H9 (cell line): ENCODE results near the gene PLIN4. TPM values are rescaled to one million over a fixed set of nuclear protein-coding genes. Genes with fewer than 3 reads are reported as not detected.

ENCODE experiments used
- DNase-seq: peaks from one replicate; pipeline ENCODE4 v3.0.0-alpha.2; 2017
- H2AFZ ChIP-seq: one replicate; pipeline ENCODE4 v1.6.1; 2013; ENCODE audit warnings: mild to moderate bottlenecking, low read length, control low read depth, moderate library complexity
- H2AK5ac ChIP-seq: 2 replicates; pipeline ENCODE4 v1.6.1; 2013; ENCODE audit warnings: low read length, control low read depth, mixed read lengths; ENCODE audit not compliant: insufficient read length
- H2BK120ac ChIP-seq: one replicate; pipeline ENCODE4 v1.6.1; 2013; ENCODE audit warnings: low read depth, mild to moderate bottlenecking, low read length, control low read depth, inconsistent platforms; ENCODE audit not compliant: poor library complexity, severe bottlenecking
- H2BK12ac ChIP-seq: 2 replicates; pipeline ENCODE4 v1.6.1; 2013; ENCODE audit warnings: low read length, control low read depth, mixed read lengths, low read depth; ENCODE audit not compliant: insufficient read length
- H2BK15ac ChIP-seq: 2 replicates; pipeline ENCODE4 v1.6.1; 2013; ENCODE audit warnings: low read depth, low read length, control low read depth
- H2BK20ac ChIP-seq: one replicate; pipeline ENCODE4 v1.6.1; 2013; ENCODE audit warnings: low read depth, mild to moderate bottlenecking, low read length, control low read depth, inconsistent platforms; ENCODE audit not compliant: poor library complexity, severe bottlenecking
- H2BK5ac ChIP-seq: 2 replicates; pipeline ENCODE4 v1.6.1; 2013; ENCODE audit warnings: low read length, control low read depth, mixed read lengths; ENCODE audit not compliant: insufficient read length
- H3K14ac ChIP-seq: 2 replicates; pipeline ENCODE4 v1.6.1; 2013; ENCODE audit warnings: low read length, control low read depth; ENCODE audit not compliant: insufficient read depth
- H3K18ac ChIP-seq: 2 replicates; pipeline ENCODE4 v1.6.1; 2013; ENCODE audit warnings: low read depth, mild to moderate bottlenecking, mixed read lengths, low read length, control low read depth; ENCODE audit not compliant: insufficient read length
- H3K23ac ChIP-seq: 2 replicates; pipeline ENCODE4 v1.6.1; 2013; ENCODE audit warnings: low read length, control low read depth, mixed read lengths, low read depth; ENCODE audit not compliant: insufficient read length
- H3K23me2 ChIP-seq: 2 replicates; pipeline ENCODE4 v1.6.1; 2013; ENCODE audit warnings: low read depth, mild to moderate bottlenecking, mixed read lengths, low read length, control low read depth; ENCODE audit not compliant: insufficient read length, poor library complexity, severe bottlenecking
- H3K27ac ChIP-seq: 2 replicates; pipeline ENCODE4 v1.5.1; 2013; ENCODE audit warnings: low read length, control low read depth, mixed read lengths, low read depth; ENCODE audit not compliant: insufficient read length
- H3K27me3 ChIP-seq: 2 replicates; pipeline ENCODE4 v1.6.1; 2013; ENCODE audit warnings: low read length, control low read depth, inconsistent platforms; ENCODE audit not compliant: insufficient read depth
- H3K4ac ChIP-seq: 2 replicates; pipeline ENCODE4 v1.6.1; 2013; ENCODE audit warnings: low read depth, mild to moderate bottlenecking, control low read depth, inconsistent platforms, low read length, moderate library complexity
- H3K4me1 ChIP-seq: 2 replicates; pipeline ENCODE4 v1.6.1; 2013; ENCODE audit warnings: low read length, control low read depth, inconsistent platforms; ENCODE audit not compliant: insufficient read depth
- H3K4me2 ChIP-seq: 2 replicates; pipeline ENCODE4 v1.6.1; 2013; ENCODE audit warnings: low read length, control low read depth, mixed read lengths; ENCODE audit not compliant: insufficient read length, insufficient read depth
- H3K56ac ChIP-seq: 2 replicates; pipeline ENCODE4 v1.6.1; 2013; ENCODE audit warnings: low read depth, mild to moderate bottlenecking, mixed read lengths, low read length, control low read depth; ENCODE audit not compliant: insufficient read length
- H3K79me1 ChIP-seq: 2 replicates; pipeline ENCODE4 v1.6.1; 2013; ENCODE audit warnings: low read depth, mild to moderate bottlenecking, moderate library complexity, low read length, control low read depth, inconsistent platforms; ENCODE audit not compliant: insufficient read depth, poor library complexity, severe bottlenecking
- H3K79me2 ChIP-seq: 2 replicates; pipeline ENCODE4 v1.6.1; 2013; ENCODE audit warnings: low read length, control low read depth, inconsistent platforms; ENCODE audit not compliant: insufficient read depth
- H3K9ac ChIP-seq: 2 replicates; pipeline ENCODE4 v1.6.1; 2013; ENCODE audit warnings: low read length, control low read depth, mixed read lengths; ENCODE audit not compliant: insufficient read length; ENCODE audit errors: extremely low read depth
- H3K9me3 ChIP-seq: one replicate; pipeline ENCODE4 v1.6.1; 2013; ENCODE audit warnings: low read depth, low read length, inconsistent platforms; ENCODE audit not compliant: control insufficient read depth
- H3T11ph ChIP-seq: one replicate; pipeline ENCODE4 v1.6.1; 2013; ENCODE audit warnings: mild to moderate bottlenecking, low read length, control low read depth, inconsistent platforms
- H4K20me1 ChIP-seq: one replicate; pipeline ENCODE4 v1.6.1; 2013; ENCODE audit not compliant: control insufficient read depth, insufficient read length, insufficient read depth
- H4K5ac ChIP-seq: 2 replicates; pipeline ENCODE4 v1.6.1; 2013; ENCODE audit warnings: low read depth, mild to moderate bottlenecking, mixed read lengths, low read length, control low read depth; ENCODE audit not compliant: insufficient read length
- H4K8ac ChIP-seq: replicated peaks from 2 replicates; pipeline ENCODE4 v1.6.1; 2013; ENCODE audit warnings: low read length, control low read depth, mixed read lengths, low read depth; ENCODE audit not compliant: insufficient read length
- H4K91ac ChIP-seq: 2 replicates; pipeline ENCODE4 v1.6.1; 2013; ENCODE audit warnings: low read depth, mild to moderate bottlenecking, moderate library complexity, mixed read lengths, low read length, control low read depth; ENCODE audit not compliant: insufficient read length
- H3K27ac Mint-ChIP-seq, 3 experiments: 2 replicates in 2 of 3; 3 replicates in 1 of 3; pipeline ENCODE4 v1.8.0; 2020 to 2021; ENCODE audit warnings: mixed read lengths in 3 of 3, mild to moderate bottlenecking in 1 of 3, moderate library complexity in 1 of 3
- H3K27me3 Mint-ChIP-seq: 2 replicates; pipeline ENCODE4 v1.8.0; 2021; ENCODE audit warnings: low read depth, mild to moderate bottlenecking, moderate library complexity, mixed read lengths
- H3K36me3 Mint-ChIP-seq, 3 experiments: 2 replicates in 2 of 3; 3 replicates in 1 of 3; pipeline ENCODE4 v1.8.0; 2020 to 2021; ENCODE audit warnings: low read depth in 3 of 3, mixed read lengths in 3 of 3; ENCODE audit not compliant: insufficient read depth in 1 of 3
- H3K4me1 Mint-ChIP-seq, 2 experiments: 2 replicates each; pipeline ENCODE4 v1.8.0; 2020; ENCODE audit warnings: mixed read lengths in 2 of 2
- H3K4me3 Mint-ChIP-seq, 2 experiments: 2 replicates in 1 of 2; 3 replicates in 1 of 2; pipeline ENCODE4 v1.8.0; 2020 to 2021; ENCODE audit warnings: mild to moderate bottlenecking in 2 of 2, mixed read lengths in 2 of 2, moderate library complexity in 1 of 2
- H3K9me3 Mint-ChIP-seq, 2 experiments: 2 replicates in 1 of 2; 3 replicates in 1 of 2; pipeline ENCODE4 v1.8.0; 2020; ENCODE audit warnings: mild to moderate bottlenecking in 2 of 2, mixed read lengths in 2 of 2, moderate library complexity in 1 of 2
- WGBS: extraction: QIAGEN DNeasy Blood & Tissue Kit; methylation state at CpG from one replicate; pipeline ENCODE4 v1.1.7; 2013; ENCODE audit warnings: missing lambda C conversion rate, low lambda C conversion rate, mixed read lengths; ENCODE audit not compliant: insufficient read length; ENCODE audit errors: extremely low coverage; 5-methylcytosine and 5-hydroxymethylcytosine counted together
- total RNA-seq: library from RNA; stranded (reverse); gene quantifications from 2 replicates; pipeline ENCODE4 v1.2.1, GENCODE V29; 2021
- TF ChIP-seq, protein P1 (sequence below): fragments of 200-600 bp; sonication (generic); conservative IDR thresholded peaks from 3 replicates; pipeline ENCODE4 v1.8.0; 2021; ENCODE audit warnings: antibody characterized with exemption, mild to moderate bottlenecking

Gene PLIN4
- total RNA-seq, 1 experiment from 2014 or later = 1.1 TPM

DNA sequence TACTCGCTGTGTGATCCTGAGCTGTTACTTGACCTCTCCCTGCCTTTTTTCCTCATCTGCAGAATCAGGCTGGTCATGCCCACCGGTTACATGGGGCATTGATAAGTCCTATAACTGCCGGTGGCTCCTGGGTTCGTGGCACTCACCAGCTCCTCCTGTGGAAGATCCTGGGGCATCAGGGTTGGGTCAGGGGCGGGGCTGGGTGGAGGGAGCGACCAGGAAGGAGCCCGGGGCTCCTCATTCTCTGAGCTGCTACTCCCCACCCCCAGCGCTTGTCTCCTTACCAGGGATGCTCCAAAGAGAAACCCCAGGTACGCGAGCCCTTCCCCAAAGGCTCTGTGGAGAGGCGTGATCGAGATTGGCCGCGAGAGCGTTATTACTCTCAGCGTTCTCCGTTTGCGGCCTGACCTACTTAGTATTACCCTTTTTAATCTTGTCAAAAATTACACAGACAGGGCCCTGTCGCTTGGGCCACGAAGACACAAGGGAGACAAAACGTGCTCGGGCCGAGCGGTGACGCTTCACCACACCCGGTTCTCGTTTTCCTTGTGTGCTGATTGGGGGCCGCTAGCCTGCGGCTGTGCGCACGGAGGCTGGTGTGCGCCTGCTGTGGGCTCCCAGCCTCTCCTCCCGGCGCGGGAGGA, 35.4 kb downstream of the PLIN4 start:
- no peaks in the 10 kb centered on the region for H3K4me1 Mint-ChIP-seq
- Histone ChIP-seq H4K5ac (no peak overlapping the region), H3K56ac (no peak overlapping the region), H2AK5ac (no peak overlapping the region), H4K20me1 (no peaks in the 10 kb centered on the region), H3K27me3 (no peaks in the 10 kb centered on the region), H3K9ac (no peak overlapping the region), H2BK120ac (no peak overlapping the region), H3T11ph (no peak overlapping the region), H3K4me1 (no peaks in the 10 kb centered on the region; the same call in 1 of the 2 replicates), H3K23ac (no peak overlapping the region), H4K8ac (no peak overlapping the region), H2BK15ac (no peak overlapping the region), H3K14ac (no peak overlapping the region), H2AFZ (no peak overlapping the region), H3K23me2 (no peaks in the 10 kb centered on the region), H3K9me3 (no peaks in the 10 kb centered on the region), H3K79me1 (no peaks in the 10 kb centered on the region), H3K79me2 (no peaks in the 10 kb centered on the region), H2BK5ac (no peak overlapping the region), H3K4ac (no peak overlapping the region), H2BK12ac (no peak overlapping the region), H2BK20ac (no peak overlapping the region), H3K18ac (no peak overlapping the region), H3K27ac (no peak overlapping the region), H3K4me2 (no peak overlapping the region), H4K91ac (no peak overlapping the region)
- no CpG with 5 or more reads among the region's 35 CpGs for WGBS
- H3K4me3 Mint-ChIP-seq = no peak overlapping the region
- DNase-seq = peak; percentile 37
- H3K27me3 Mint-ChIP-seq = no peaks in the 10 kb centered on the region
- no peaks in the 10 kb centered on the region for H3K9me3 Mint-ChIP-seq
- H3K36me3 Mint-ChIP-seq = peaks cover 17 to 47% (median 43%) of the 10 kb centered on the region in 3 experiments; a peak in 6 of 7 replicates
- TF ChIP-seq, protein P1, sequence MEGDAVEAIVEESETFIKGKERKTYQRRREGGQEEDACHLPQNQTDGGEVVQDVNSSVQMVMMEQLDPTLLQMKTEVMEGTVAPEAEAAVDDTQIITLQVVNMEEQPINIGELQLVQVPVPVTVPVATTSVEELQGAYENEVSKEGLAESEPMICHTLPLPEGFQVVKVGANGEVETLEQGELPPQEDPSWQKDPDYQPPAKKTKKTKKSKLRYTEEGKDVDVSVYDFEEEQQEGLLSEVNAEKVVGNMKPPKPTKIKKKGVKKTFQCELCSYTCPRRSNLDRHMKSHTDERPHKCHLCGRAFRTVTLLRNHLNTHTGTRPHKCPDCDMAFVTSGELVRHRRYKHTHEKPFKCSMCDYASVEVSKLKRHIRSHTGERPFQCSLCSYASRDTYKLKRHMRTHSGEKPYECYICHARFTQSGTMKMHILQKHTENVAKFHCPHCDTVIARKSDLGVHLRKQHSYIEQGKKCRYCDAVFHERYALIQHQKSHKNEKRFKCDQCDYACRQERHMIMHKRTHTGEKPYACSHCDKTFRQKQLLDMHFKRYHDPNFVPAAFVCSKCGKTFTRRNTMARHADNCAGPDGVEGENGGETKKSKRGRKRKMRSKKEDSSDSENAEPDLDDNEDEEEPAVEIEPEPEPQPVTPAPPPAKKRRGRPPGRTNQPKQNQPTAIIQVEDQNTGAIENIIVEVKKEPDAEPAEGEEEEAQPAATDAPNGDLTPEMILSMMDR = no peak
- no peak overlapping the region for H3K27ac Mint-ChIP-seq
